GM19025 (cell line): ENCODE results near the gene ELOVL6.
A peak's percentile ranks its signal among the peaks of the same experiment; 100 is the strongest.

Experiments used
- ATAC-seq: cut with Tn5 transposase; IDR thresholded peaks from one replicate; pipeline ENCODE4 v1.9.1; 2021; ENCODE audit warnings: mild to moderate bottlenecking, low read depth, moderate library complexity; ENCODE audit not compliant: unreplicated experiment

ELOVL6 gene

GRCh38 chr4:110003401-110004187 lies 194.8 kb downstream of the ELOVL6 start:
- no peak for ATAC-seq

- ATAC-seq, result no peak
Measured at GRCh38 chr4:110002326-110002725, 196.1 kb downstream of the ELOVL6 start.

GRCh38 chr4:109999585-109999912 lies 198.9 kb downstream of the ELOVL6 start:
- no peak for ATAC-seq

GRCh38 chr4:109998867-109999584 lies 199.4 kb downstream of the ELOVL6 start:
- ATAC-seq, result peak; percentile 38

- ATAC-seq, result no peak
Measured at GRCh38 chr4:109996526-109996925, 201.9 kb downstream of the ELOVL6 start.
